Astrocyte of the spinal cord (primary cell): ENCODE measurements around the gene SH3YL1.

ENCODE experiments used
- DNase-seq: peaks from one replicate; pipeline ENCODE4 v3.0.0; 2011; ENCODE audit warnings: low read depth, low spot score
- H3K4me3 ChIP-seq: 2 replicates; pipeline ENCODE4 v1.5.1; 2011; ENCODE audit warnings: low read depth, mild to moderate bottlenecking, low read length, moderate library complexity
- in situ Hi-C: cut with HindIII; loops from 2 replicates; pipeline ENCODE4 v1.10.0; 2017; ENCODE audit warnings: low sequenced_read_pairs
- TF ChIP-seq, protein P1 (sequence below): IDR thresholded peaks from 2 replicates; pipeline ENCODE4 v1.5.1; 2012; ENCODE audit warnings: low read depth, mild to moderate bottlenecking, low read length, inconsistent platforms

The SH3YL1 gene

DNA sequence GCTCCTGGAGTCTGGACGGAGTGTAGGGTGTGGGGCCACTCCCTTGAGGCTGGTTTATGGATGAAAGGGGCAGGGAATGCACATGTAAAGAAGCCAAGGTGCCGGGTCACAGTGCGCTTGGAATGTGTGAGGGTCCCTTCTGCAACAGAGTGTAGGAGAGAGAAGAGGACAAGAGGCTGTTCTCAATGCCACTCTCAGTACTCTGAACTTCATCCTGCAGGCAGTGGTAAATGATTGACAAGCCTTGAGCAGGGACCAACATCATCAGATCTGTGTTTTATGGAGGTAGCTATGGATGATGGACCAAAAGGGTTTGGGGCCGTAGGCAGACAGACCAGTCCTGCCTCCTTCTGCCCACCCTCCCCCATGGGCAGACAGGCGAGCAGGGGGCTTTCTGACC is 31.3 kb upstream of the SH3YL1 start:
- TF ChIP-seq, protein P1, sequence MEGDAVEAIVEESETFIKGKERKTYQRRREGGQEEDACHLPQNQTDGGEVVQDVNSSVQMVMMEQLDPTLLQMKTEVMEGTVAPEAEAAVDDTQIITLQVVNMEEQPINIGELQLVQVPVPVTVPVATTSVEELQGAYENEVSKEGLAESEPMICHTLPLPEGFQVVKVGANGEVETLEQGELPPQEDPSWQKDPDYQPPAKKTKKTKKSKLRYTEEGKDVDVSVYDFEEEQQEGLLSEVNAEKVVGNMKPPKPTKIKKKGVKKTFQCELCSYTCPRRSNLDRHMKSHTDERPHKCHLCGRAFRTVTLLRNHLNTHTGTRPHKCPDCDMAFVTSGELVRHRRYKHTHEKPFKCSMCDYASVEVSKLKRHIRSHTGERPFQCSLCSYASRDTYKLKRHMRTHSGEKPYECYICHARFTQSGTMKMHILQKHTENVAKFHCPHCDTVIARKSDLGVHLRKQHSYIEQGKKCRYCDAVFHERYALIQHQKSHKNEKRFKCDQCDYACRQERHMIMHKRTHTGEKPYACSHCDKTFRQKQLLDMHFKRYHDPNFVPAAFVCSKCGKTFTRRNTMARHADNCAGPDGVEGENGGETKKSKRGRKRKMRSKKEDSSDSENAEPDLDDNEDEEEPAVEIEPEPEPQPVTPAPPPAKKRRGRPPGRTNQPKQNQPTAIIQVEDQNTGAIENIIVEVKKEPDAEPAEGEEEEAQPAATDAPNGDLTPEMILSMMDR: no peak
- DNase-seq: no peak
- in situ Hi-C loops: no loop called here
- H3K4me3 ChIP-seq: no peak overlapping the region

DNA sequence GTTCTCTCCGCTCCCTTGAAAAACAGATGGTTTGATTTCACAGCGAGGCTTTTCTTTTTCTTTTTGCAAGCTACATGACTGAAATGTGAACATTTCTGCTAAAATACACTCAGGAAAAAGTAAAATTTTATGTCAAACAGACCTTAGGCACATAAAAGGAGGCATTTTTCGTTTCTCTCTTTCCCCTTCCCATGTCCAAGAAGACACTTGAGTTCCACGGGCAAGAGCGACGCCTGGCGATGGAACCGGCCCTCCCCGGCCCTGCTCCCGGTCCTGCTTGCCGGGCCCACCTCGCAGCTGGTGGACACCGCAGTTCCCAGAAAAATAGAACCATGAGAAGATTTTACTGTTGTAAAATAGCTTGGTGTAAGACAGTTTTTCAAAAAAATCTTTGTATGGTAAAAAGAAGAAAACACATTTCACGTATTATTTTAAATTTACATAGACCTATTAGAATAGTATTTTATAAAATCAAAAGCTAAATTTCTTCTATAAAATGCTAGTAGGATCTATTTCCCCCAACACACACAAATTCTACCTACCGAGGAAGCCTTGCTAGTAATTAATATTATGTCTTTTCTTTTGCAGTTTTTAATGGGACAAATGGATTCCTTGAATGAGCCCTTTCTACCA is 26.4 kb upstream of the SH3YL1 start:
- H3K4me3 ChIP-seq: peak overlapping the region; percentile 48

DNA sequence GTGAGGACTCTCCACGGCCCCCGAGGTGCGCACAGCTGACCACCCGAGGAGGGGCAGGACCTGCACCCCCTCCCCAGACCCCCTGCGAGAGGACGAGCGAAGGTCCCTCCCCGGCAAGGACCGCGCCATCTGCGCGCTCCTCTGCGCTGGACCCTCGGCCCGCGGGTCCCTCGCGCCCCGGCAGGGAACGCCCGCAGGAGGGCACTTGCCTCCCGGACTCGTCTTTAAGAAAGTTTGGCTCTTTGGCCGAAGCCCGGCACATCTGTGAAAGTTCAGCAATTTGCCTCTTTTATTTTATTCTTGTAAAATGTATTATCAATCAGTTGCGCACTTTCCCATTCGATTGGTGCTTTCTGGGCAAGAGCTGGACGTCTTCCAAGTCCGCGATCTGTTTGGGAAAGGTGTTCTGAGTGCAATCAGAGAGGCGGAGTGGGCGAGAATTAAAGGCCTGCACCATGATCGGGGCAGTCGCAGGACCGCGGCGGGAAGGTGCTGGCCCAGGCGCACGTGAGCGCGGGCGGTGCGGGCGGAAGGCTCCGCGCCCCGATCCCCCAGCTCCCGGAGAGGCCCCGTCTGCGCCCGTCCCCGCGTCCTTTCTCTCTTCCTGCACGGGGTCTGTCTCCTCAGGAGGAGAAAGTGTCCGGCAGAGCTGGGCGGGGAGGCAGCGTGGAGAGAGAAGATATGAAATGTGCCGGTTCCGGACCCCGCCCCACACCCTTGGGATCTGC is 25.7 kb upstream of the SH3YL1 start:
- TF ChIP-seq, protein P1: no peak
- peak overlapping the region; percentile 48 for H3K4me3 ChIP-seq
- in situ Hi-C loops: no loop called here
- DNase-seq: peak; percentile 35

More for the DNA sequence above, 26.4 kb upstream of the SH3YL1 start:
- DNase-seq: peak; percentile 81
- in situ Hi-C loops: no loop called here
- TF ChIP-seq, protein P1: peak; percentile 92

DNA sequence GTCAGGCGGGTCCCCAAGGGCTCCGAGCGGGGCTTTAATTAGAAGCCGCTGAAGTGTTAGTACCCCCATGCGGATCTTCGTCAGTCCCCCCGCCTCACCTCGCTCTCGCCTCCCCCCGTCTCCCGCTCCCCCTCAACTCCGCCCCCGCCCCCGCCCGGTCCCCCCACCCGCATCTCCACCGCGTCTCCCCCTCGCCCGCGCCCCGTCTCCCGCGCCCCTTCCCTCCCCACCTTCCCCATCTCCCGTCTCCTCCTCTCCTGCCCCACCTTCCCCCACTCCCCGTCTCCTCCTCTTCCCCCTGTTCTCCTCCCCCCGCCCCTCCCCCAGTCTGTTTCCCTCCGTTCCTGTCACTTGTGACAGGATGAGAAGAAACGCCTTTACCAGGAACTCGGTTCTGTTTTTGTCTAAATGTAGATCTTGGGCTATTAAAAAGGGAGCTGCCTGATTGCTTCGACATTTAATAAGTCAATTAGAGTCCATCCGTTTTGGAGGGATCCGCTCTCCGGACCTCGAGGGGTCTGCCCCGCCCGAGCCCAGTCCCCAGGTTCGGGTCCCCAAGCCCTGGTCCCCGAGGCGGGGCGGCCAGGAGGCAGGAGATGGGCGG is 25.0 kb upstream of the SH3YL1 start:
- TF ChIP-seq, protein P1: no peak
- H3K4me3 ChIP-seq: peak overlapping the region; percentile 13
- DNase-seq: no peak
- in situ Hi-C loops: no loop called here

DNA sequence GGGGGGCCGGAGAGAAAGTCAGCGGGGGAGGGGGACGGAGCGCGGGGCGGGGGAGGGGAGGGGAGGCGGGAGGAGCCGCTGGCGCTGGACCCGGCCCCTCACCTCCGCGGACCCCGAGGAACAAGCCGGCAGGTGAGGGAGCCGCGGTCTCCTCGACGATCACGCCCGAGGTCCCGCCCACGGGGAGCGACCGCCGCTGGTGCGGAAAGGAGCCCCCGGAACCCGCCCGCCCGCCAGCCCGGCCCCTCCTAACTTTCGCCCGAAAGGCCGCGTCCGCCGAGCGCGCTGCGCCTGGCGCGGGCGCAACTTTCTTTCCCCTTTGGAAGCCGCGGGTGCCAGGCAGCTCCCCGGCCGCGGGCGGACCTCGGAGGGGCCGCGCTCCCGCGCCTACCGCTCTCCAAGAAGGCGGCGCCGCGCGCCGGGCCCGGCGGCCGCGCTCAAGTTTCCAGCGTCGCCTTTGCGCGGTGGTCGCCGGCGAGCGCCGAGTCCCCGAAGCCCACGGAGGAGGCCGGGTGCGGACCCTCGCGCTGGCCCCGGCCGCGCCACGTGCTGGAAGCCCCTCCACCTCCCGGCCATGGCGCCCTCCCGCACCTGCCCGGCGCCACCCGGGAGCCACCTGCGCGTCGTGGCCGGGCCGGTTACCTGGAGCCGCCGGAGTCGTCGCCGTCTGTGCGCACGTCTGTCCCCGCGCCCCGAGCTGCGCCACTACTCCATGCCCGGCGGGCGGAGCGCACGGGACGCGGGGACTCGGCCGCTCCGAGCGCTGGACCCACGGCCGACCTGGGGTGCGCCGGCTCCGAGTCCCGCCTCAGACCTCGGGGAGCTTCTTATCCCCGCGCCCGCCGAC is 24.3 kb upstream of the SH3YL1 start, which contains the start of gene ALKAL2:
TSS of gene ALKAL2 (minus strand) at position 181 of the 847 bp plus-strand sequence. CDS start 256 bp downstream, outside the sequence.
- TF ChIP-seq, protein P1: no peak
- in situ Hi-C loops: no loop called here
- peak within 1 kb of the TSS; percentile 13 for H3K4me3 ChIP-seq
- DNase-seq: no peak

DNA sequence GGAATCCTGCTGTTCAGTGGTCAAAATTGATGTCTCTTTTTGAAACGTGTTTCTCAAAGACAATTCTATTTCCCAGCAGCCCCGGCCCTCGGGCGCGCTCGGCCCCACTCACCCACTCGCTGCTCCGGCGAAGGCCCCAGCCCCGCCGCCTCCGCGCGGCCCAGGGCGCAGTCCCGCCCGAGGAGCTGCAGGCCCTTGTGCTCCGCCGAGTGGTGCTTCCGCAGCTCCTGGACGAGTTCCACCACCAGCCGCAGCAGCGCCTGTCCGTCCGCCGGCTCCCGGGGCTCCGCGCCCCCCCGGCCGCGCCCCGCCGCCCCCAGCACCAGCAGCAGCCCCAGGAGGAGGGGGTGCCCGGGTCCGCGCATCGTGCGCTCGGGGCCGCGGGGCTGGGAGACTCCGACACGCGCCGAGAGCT is 23.6 kb upstream of the SH3YL1 start:
- DNase-seq: peak; percentile 23
- TF ChIP-seq, protein P1: no peak
- in situ Hi-C loops: no loop called here
- no peak overlapping the region for H3K4me3 ChIP-seq
